ENCODE measurements around the gene SIX1.

SIX1 gene

GRCh38 chr14:60680511-60680910, 31.2 kb upstream of the SIX1 start:
- DNase-seq (ENCODE audit: low read depth): no peak
- no peak overlapping the region for H3K4me3 ChIP-seq (ENCODE audit: low read depth, low read length)
- no peak for TF ChIP-seq CTCF (IDR thresholded peaks at IDR 0.05; ENCODE audit: insufficient read depth, low read depth, low read length, missing control alignments)

GRCh38 chr14:60679566-60680258, 30.4 kb upstream of the SIX1 start:
- TF ChIP-seq CTCF (IDR thresholded peaks at IDR 0.05; ENCODE audit: insufficient read depth, low read depth, low read length, missing control alignments): no peak
- DNase-seq (ENCODE audit: low read depth): no peak
- no peak overlapping the region for H3K4me3 ChIP-seq (ENCODE audit: low read depth, low read length)

GRCh38 chr14:60677701-60678100, 28.4 kb upstream of the SIX1 start:
- H3K4me3 ChIP-seq (ENCODE audit: low read depth, low read length): no peak overlapping the region
- no peak for DNase-seq (ENCODE audit: low read depth)
- no peak for TF ChIP-seq CTCF (IDR thresholded peaks at IDR 0.05; ENCODE audit: insufficient read depth, low read depth, low read length, missing control alignments)

DNA sequence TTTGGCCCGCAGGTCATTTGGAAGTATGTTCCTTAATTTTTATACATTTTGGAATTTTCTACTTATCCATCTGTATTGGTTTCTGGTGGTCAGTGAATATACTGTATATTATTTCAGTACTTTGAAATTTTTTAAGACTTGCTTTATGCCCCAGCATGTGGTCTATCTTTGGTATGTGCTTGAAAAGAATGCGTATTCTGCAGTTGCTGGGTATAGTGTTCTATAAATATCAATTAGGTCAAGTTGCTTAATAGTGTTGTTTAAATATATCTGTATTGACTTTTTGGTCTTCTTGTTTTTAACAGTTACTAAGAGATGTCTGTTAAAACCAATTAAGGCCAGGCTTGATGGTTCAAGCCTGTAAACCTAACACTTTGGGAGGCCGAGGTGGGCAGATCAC, 21.7 kb upstream of the SIX1 start:
- TF ChIP-seq CTCF (IDR thresholded peaks at IDR 0.05; ENCODE audit: insufficient read depth, low read depth, low read length, missing control alignments): no peak
- no peak overlapping the region for H3K4me3 ChIP-seq (ENCODE audit: low read depth, low read length)
- no peak for DNase-seq (ENCODE audit: low read depth)

DNA sequence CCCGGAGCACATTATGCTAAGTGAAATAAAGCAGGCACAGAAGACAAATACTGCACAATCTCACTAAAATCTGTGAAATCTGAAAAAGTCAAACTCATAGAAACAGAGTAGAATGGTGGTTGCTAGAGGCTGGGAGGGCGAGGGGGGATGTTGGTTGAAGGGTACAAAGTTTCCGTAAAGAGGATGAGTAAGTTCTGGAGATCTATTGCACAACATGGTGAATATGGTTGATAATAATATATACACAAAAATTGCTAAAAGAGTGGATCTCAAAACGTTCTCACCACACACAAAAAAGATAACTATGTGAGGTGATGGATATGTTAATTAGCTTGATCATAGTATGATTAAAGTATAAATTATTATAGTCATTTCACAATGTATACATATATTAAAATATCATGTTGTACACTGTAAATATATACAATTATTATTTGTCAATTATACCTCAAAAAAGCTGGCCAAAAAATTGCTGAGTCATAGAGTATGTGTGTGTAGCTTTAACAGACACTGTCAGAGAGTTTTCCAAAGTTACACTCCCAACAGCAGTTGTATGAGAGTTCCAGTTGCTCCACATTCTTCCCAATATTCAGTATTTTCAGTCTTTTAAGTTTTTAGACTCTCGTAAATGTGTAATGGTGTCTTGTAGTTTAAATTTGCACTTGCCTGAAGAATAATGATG, 19.3 kb upstream of the SIX1 start:
- TF ChIP-seq CTCF (IDR thresholded peaks at IDR 0.05; ENCODE audit: insufficient read depth, low read depth, low read length, missing control alignments): no peak
- no peak for DNase-seq (ENCODE audit: low read depth)
- H3K4me3 ChIP-seq (ENCODE audit: low read depth, low read length): no peak overlapping the region

DNA sequence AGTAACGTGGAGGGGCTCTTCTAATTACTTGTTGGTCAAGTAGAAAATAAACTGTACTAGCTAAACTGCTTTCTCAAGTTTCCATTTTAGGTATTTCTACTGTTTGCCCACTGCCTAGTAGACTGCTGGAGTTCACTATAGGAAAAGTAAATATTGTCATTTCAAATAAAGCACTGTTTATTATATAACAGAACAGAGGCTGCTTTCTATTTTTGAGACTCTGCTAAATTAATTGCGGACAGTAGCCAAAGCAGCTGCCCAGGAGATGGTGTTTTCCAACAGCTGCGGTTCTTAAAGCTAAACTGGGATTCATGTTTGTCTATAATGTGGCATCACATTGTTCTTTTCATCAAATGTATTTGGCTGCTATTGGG, 15.9 kb upstream of the SIX1 start:
- H3K4me3 ChIP-seq (ENCODE audit: low read depth, low read length): no peak overlapping the region
- no peak for DNase-seq (ENCODE audit: low read depth)
- no peak for TF ChIP-seq CTCF (IDR thresholded peaks at IDR 0.05; ENCODE audit: insufficient read depth, low read depth, low read length, missing control alignments)

DNA sequence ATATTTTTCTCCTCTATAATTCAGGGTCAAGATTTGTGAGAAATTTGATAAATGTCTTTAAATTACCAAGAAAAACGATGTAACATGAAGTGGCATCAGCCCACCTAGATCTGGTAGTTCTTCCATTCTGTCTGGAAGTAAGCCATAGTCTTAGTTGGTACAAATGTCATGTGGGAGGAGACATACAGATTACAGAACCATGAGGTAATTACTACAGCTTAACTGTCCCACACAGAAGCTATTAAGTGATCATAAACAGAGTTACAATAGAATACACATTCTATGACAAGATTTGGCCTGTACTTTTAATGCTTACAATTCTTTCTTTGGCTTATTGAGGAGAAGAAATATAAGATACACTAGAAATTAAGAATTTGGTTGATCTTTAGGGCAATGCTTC, 13.7 kb upstream of the SIX1 start:
- DNase-seq (ENCODE audit: low read depth): no peak
- TF ChIP-seq CTCF (IDR thresholded peaks at IDR 0.05; ENCODE audit: insufficient read depth, low read depth, low read length, missing control alignments): no peak
- no peak overlapping the region for H3K4me3 ChIP-seq (ENCODE audit: low read depth, low read length)
